Upper lobe of left lung (tissue), 4 donors: ENCODE data around the gene WWC1.

Experiments
- POLR2A ChIP-seq, 4 donors: fragments of 450-650 bp; IDR thresholded peaks; one replicate each; pipeline ENCODE4 v1.5.1; 2016 to 2017; ENCODE audit warnings: antibody characterized with exemption in 4 of 4, mild to moderate bottlenecking in 2 of 4
- POLR2AphosphoS5 ChIP-seq, 2 donors: sonication (generic); formaldehyde crosslinking; IDR thresholded peaks; one replicate each; pipeline ENCODE4 v1.5.1; 2017; ENCODE audit warnings: antibody characterized with exemption in 2 of 2
- TF ChIP-seq, protein P1 (sequence below), 6 experiments: fragments of 450-650 bp in 4 of 6; fragments of 200-600 bp in 2 of 6; sonication (generic) in 2 of 6; IDR thresholded peaks; one replicate each; pipeline ENCODE4 v1.5.1; 2016 to 2019; ENCODE audit warnings: antibody characterized with exemption in 6 of 6

- TF ChIP-seq POLR2AphosphoS5 (IDR thresholded peaks at IDR 0.05) = no peak
- TF ChIP-seq, protein P1, sequence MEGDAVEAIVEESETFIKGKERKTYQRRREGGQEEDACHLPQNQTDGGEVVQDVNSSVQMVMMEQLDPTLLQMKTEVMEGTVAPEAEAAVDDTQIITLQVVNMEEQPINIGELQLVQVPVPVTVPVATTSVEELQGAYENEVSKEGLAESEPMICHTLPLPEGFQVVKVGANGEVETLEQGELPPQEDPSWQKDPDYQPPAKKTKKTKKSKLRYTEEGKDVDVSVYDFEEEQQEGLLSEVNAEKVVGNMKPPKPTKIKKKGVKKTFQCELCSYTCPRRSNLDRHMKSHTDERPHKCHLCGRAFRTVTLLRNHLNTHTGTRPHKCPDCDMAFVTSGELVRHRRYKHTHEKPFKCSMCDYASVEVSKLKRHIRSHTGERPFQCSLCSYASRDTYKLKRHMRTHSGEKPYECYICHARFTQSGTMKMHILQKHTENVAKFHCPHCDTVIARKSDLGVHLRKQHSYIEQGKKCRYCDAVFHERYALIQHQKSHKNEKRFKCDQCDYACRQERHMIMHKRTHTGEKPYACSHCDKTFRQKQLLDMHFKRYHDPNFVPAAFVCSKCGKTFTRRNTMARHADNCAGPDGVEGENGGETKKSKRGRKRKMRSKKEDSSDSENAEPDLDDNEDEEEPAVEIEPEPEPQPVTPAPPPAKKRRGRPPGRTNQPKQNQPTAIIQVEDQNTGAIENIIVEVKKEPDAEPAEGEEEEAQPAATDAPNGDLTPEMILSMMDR (IDR thresholded peaks at IDR 0.05) = no peak
- TF ChIP-seq POLR2A (IDR thresholded peaks at IDR 0.05) = no peak
Measured at GRCh38 chr5:168337361-168337760, 45.9 kb downstream of the WWC1 start.
